ENCODE results near the gene PLIN3. TPM values are rescaled to one million over a fixed set of nuclear protein-coding genes. Genes with fewer than 3 reads are reported as not detected.
"Not testable (repeated sequence)": the region's sequence is repeated elsewhere in the genome, so short reads cannot be mapped to it uniquely, and the experiment has no call there.

Gene PLIN3
- total RNA-seq, 3 donors from 2014 or later (not counting 1 experiment from before 2014, with no cell fraction given), result 26.6 to 28.7 (median 28.3) TPM

DNA sequence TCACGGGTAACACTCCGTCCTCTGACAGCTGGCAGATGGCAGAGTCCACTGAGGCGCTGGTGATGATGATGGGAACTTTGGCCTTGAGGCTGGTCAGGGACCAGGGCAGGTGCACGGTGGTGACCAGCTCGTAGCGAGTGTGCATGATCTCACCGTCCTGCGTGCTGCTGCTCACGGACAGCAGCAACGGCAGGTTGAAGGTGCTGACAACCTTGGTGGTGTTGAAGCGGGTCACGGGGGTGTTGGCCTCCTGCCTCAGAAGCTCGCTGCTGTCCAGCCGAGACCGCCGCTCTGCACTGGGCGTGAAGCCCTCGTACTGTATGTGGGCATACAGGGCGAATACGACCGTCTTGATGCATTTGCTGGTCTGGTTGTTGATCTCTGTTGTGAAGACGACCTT lies 23.6 kb upstream of the PLIN3 start:
- Mint-ChIP-seq H3K27me3 (ENCODE audit: low read depth in 2 of 2) (no peaks in the 10 kb centered on the region), H3K9me3 (no peaks in the 10 kb centered on the region), H3K4me3 (no peak overlapping the region), H3K27ac (no peak overlapping the region), H3K36me3 (no peaks in the 10 kb centered on the region), H3K4me1 (no peaks in the 10 kb centered on the region)
- H3K27ac ChIP-seq (ENCODE audit: low read length), result no peak overlapping the region
- DNase-seq, result no peak
- TF ChIP-seq, protein P1, sequence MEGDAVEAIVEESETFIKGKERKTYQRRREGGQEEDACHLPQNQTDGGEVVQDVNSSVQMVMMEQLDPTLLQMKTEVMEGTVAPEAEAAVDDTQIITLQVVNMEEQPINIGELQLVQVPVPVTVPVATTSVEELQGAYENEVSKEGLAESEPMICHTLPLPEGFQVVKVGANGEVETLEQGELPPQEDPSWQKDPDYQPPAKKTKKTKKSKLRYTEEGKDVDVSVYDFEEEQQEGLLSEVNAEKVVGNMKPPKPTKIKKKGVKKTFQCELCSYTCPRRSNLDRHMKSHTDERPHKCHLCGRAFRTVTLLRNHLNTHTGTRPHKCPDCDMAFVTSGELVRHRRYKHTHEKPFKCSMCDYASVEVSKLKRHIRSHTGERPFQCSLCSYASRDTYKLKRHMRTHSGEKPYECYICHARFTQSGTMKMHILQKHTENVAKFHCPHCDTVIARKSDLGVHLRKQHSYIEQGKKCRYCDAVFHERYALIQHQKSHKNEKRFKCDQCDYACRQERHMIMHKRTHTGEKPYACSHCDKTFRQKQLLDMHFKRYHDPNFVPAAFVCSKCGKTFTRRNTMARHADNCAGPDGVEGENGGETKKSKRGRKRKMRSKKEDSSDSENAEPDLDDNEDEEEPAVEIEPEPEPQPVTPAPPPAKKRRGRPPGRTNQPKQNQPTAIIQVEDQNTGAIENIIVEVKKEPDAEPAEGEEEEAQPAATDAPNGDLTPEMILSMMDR (IDR thresholded peaks at IDR 0.05), result no peak
- intact Hi-C loops (cut with micrococcal nuclease), result no loop called here
- H3K4me3 ChIP-seq (ENCODE audit: low read length), result no peak overlapping the region
- no peaks in the 10 kb centered on the region for H3K4me1 ChIP-seq (ENCODE audit: control insufficient read depth, insufficient read depth, low read length)
- H3K27me3 ChIP-seq (ENCODE audit: control insufficient read depth, insufficient read depth, low read length), result no peaks in the 10 kb centered on the region
- WGBS (ENCODE audit: insufficient coverage), result 96% methylated on average over 22 of the region's 22 CpGs
- ATAC-seq, result no peak
- H3K36me3 ChIP-seq (ENCODE audit: control insufficient read depth, insufficient read depth, low read length), result peaks cover 6% of the 10 kb centered on the region
- no peaks in the 10 kb centered on the region for H3K9me3 ChIP-seq (ENCODE audit: control insufficient read depth, insufficient read depth, low read length)

DNA sequence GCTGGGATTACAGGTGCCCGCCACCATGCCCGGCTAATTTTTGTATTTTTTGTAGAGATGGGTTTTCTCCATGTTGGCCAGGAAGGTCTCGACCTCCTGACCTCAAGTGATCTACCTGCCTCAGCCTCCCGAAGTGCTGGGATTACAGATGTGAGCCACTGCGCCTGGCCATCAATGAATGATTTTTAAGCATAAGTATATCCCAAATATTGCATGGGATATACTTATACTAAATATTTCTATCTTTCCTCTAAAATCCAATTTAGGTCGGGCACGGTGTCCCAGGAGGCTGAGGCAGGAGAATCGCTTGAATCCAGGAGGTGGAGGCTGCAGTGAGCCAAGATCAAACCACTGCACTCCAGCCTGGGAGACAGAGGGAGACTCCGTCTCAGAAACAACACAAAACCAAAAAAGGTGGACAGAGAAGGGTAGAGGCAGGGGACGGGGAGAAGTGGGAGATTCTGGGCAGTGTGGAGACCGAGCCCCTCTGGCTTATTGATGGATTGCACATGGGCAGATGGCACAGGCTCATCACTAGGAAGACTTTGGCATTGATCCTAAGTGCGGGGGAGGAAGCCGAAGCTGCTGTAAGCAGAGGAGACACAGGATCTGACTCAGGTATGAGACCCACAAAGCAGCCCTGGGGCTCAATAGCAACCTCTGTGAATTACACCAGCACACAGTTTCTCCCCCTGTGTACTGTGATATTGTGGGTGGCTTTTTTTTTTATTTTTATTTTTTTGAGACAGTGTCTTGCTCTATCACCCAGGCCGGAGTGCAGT lies 21.8 kb upstream of the PLIN3 start:
- H3K27me3 ChIP-seq (ENCODE audit: control insufficient read depth, insufficient read depth, low read length), result no peaks in the 10 kb centered on the region
- 97% methylated on average over 13 of the region's 14 CpGs for WGBS (ENCODE audit: insufficient coverage)
- no peaks in the 10 kb centered on the region for H3K9me3 Mint-ChIP-seq
- intact Hi-C loops (cut with micrococcal nuclease), result no loop called here
- no peak overlapping the region for H3K4me3 ChIP-seq (ENCODE audit: low read length)
- ATAC-seq (no peak), DNase-seq (no peak)
- no peaks in the 10 kb centered on the region for H3K4me1 ChIP-seq (ENCODE audit: control insufficient read depth, insufficient read depth, low read length)
- H3K4me1 Mint-ChIP-seq, result no peaks in the 10 kb centered on the region
- no peaks in the 10 kb centered on the region for H3K36me3 Mint-ChIP-seq
- H3K4me3 Mint-ChIP-seq, result no peak overlapping the region
- H3K36me3 ChIP-seq (ENCODE audit: control insufficient read depth, insufficient read depth, low read length), result peaks cover 6% of the 10 kb centered on the region
- TF ChIP-seq, protein P1 (IDR thresholded peaks at IDR 0.05), result no peak
- H3K27ac Mint-ChIP-seq, result no peak overlapping the region
- no peaks in the 10 kb centered on the region for H3K9me3 ChIP-seq (ENCODE audit: control insufficient read depth, insufficient read depth, low read length)
- H3K27ac ChIP-seq (ENCODE audit: low read length), result no peak overlapping the region
- no peaks in the 10 kb centered on the region for H3K27me3 Mint-ChIP-seq (ENCODE audit: low read depth in 2 of 2)

DNA sequence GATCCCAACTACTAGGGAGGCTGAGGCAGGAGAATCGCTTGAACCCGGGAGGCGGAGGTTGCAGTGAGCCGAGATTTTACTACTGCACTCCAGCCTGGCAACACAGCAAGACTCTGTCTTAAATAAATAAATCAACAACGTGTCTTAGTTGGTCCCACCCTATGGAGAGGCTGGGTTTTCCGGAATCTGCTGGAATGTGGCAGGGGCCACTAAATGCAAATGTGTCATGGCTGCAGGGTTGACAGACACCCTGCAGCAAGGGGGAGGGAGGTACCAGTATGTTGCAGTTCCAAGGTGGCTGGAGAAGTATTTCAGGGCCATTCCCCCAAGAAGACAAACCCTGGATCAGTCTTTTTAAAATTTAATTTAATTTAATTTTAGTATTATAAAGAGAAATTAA lies 20.3 kb upstream of the PLIN3 start:
- H3K9me3 Mint-ChIP-seq; H3K36me3 Mint-ChIP-seq; H3K27me3 ChIP-seq (ENCODE audit: control insufficient read depth, insufficient read depth, low read length); H3K4me1 ChIP-seq (ENCODE audit: control insufficient read depth, insufficient read depth, low read length); DNase-seq; H3K27ac ChIP-seq (ENCODE audit: low read length); H3K4me3 ChIP-seq (ENCODE audit: low read length); H3K27me3 Mint-ChIP-seq (ENCODE audit: low read depth in 2 of 2); H3K27ac Mint-ChIP-seq; H3K4me1 Mint-ChIP-seq; H3K36me3 ChIP-seq (ENCODE audit: control insufficient read depth, insufficient read depth, low read length); H3K4me3 Mint-ChIP-seq; intact Hi-C loops (cut with micrococcal nuclease); H3K9me3 ChIP-seq (ENCODE audit: control insufficient read depth, insufficient read depth, low read length); ATAC-seq: not testable (repeated sequence)
- WGBS (ENCODE audit: insufficient coverage), result 96% methylated on average over 4 of the region's 6 CpGs

DNA sequence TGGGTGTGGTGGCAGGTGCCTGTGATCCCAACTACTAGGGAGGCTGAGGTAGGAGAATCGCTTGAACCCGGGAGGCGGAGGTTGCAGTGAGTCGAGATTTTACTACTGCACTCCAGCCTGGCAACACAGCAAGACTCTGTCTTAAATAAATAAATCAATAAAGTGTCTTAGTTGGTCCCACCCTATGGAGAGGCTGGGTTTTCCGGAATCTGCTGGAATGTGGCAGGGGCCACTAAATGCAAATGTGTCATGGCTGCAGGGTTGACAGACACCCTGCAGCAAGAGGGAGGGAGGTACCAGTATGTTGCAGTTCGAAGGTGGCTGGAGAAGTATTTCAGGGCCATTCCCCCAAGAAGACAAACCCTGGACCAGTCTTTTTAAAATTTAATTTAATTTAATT lies 17.5 kb upstream of the PLIN3 start:
- H3K4me3 Mint-ChIP-seq; H3K27ac ChIP-seq (ENCODE audit: low read length); H3K9me3 Mint-ChIP-seq; intact Hi-C loops (cut with micrococcal nuclease); H3K36me3 ChIP-seq (ENCODE audit: control insufficient read depth, insufficient read depth, low read length); ATAC-seq; H3K27ac Mint-ChIP-seq; H3K9me3 ChIP-seq (ENCODE audit: control insufficient read depth, insufficient read depth, low read length); H3K27me3 ChIP-seq (ENCODE audit: control insufficient read depth, insufficient read depth, low read length); H3K36me3 Mint-ChIP-seq; H3K4me3 ChIP-seq (ENCODE audit: low read length); H3K4me1 ChIP-seq (ENCODE audit: control insufficient read depth, insufficient read depth, low read length); H3K27me3 Mint-ChIP-seq (ENCODE audit: low read depth in 2 of 2); DNase-seq; H3K4me1 Mint-ChIP-seq: not testable (repeated sequence)
- no CpG with 5 or more reads among the region's 6 CpGs for WGBS (ENCODE audit: insufficient coverage)

DNA sequence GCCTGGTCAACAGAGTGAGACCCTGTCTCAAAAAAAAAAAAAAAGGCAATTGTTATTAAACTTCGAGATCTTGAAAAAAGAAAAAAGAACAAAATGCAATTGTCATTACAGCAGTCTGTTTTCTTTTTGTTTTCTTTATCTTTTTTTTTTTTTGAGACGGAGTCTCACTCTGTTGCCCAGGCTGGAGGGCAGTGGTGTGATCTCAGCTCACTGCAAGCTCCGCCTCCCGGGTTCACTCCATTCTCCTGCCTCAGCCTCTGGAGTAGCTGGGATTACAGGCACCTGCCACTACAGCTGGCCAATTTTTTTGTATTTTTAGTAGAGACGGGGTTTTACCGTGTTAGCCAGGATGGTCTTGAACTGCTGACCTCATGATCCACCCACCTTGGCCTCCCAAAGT lies 15.4 kb upstream of the PLIN3 start:
- H3K36me3 ChIP-seq (ENCODE audit: control insufficient read depth, insufficient read depth, low read length); H3K36me3 Mint-ChIP-seq; ATAC-seq; H3K27me3 Mint-ChIP-seq (ENCODE audit: low read depth in 2 of 2); H3K4me1 Mint-ChIP-seq; H3K27me3 ChIP-seq (ENCODE audit: control insufficient read depth, insufficient read depth, low read length); H3K9me3 Mint-ChIP-seq; H3K4me3 ChIP-seq (ENCODE audit: low read length); intact Hi-C loops (cut with micrococcal nuclease); H3K4me1 ChIP-seq (ENCODE audit: control insufficient read depth, insufficient read depth, low read length); DNase-seq; H3K27ac Mint-ChIP-seq; H3K27ac ChIP-seq (ENCODE audit: low read length); H3K4me3 Mint-ChIP-seq; H3K9me3 ChIP-seq (ENCODE audit: control insufficient read depth, insufficient read depth, low read length): not testable (repeated sequence)
- WGBS (ENCODE audit: insufficient coverage), result 91% methylated on average over 4 of the region's 6 CpGs

Data from natural killer cell (primary cell).